ENCODE measurements around the gene EPHA4. TPM values are rescaled to one million over a fixed set of nuclear protein-coding genes. Genes with fewer than 3 reads are reported as not detected.

EPHA4 gene
- total and polyA plus RNA-seq, 2 donors (not counting 1 experiment from before 2014, with no cell fraction given): 10.7 to 54.9 TPM

DNA sequence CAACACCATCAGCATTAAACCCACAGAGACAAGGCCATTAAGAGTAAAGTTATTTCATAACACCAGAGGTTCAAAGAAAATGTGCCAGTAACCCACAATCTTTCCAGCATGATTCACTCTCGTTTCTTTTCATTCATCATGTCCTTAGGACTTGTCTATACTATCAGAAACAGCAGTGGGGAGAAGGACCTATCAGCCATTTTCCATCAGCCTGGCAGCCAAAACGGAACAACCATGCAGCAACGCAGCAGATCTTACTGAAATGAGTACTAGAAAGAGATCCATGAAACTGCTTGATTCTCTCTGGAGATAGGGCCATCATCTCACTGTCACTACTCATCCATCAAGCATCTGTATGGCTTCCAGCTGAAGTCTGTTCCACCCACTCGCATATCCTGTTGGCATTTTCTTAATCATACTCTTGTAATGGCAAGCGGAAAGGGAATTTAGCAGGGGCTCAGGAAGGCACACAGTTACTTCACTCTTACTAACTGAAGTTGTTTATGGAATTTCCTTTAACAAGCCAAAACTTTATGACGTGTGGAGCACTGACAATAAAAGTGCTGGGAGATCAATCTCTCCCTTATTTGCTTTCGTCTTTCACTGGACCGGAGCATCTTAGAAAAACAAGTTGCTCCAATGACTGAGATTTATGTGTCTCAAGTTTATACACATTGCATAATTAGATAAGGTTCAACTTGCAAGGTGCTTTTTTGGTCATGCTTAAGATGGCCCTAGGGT, 69.7 kb downstream of the EPHA4 start:
- POLR2A ChIA-PET: no interaction called here
- H3K4me3 Mint-ChIP-seq: no peak overlapping the region

DNA sequence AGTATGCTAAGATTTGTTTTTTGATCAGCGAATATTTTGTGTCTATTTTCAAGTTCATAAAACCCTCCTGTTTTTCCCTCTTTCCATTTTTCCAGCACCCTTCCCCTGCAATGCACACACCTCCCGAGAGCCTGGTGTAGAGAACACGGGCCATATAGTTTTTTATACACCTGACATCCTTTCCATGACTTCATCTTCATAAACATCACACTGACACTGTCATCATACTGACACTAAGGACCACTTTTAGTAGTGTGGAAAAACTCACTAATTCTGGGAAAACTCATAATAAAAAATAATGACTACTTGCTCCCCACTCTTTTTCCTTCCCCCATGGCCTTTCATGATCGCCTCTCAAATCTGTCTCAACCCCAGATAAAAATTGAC, 70.2 kb downstream of the EPHA4 start:
- no peaks in the 10 kb centered on the region for H4K20me1 ChIP-seq (ENCODE audit: control insufficient read depth, insufficient read depth, low read length, poor library complexity, severe bottlenecking)
- no peaks in the 10 kb centered on the region for H3K36me3 ChIP-seq (replicated peaks in 1 of 2; ENCODE audit: control extremely low read depth in 1 of 2, control insufficient read depth in 1 of 2, extremely low read depth in 1 of 2, insufficient read depth in 2 of 2, low read length in 1 of 2)
- H3K4me2 ChIP-seq (replicated peaks; ENCODE audit: low read depth, low read length, poor library complexity, severe bottlenecking): no peak overlapping the region
- WGBS (ENCODE audit: insufficient coverage): 69% methylated on average over 2 of the region's 4 CpGs
- TF ChIP-seq EZH2 (IDR thresholded peaks at IDR 0.05; ENCODE audit: borderline replicate concordance, insufficient read depth, low read depth, low read length, poor library complexity, severe bottlenecking): no peak
- TF ChIP-seq, protein P1, sequence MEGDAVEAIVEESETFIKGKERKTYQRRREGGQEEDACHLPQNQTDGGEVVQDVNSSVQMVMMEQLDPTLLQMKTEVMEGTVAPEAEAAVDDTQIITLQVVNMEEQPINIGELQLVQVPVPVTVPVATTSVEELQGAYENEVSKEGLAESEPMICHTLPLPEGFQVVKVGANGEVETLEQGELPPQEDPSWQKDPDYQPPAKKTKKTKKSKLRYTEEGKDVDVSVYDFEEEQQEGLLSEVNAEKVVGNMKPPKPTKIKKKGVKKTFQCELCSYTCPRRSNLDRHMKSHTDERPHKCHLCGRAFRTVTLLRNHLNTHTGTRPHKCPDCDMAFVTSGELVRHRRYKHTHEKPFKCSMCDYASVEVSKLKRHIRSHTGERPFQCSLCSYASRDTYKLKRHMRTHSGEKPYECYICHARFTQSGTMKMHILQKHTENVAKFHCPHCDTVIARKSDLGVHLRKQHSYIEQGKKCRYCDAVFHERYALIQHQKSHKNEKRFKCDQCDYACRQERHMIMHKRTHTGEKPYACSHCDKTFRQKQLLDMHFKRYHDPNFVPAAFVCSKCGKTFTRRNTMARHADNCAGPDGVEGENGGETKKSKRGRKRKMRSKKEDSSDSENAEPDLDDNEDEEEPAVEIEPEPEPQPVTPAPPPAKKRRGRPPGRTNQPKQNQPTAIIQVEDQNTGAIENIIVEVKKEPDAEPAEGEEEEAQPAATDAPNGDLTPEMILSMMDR (IDR thresholded peaks at IDR 0.05): no peak
- H3K9me3 ChIP-seq (ENCODE audit: control extremely low read depth in 1 of 3, control insufficient read depth in 2 of 3, insufficient read depth in 1 of 3, low read length in 2 of 3): no peaks in the 10 kb centered on the region
- H3K79me2 ChIP-seq (ENCODE audit: control insufficient read depth, insufficient read depth, low read length): no peaks in the 10 kb centered on the region
- peaks cover 11 to 14% of the 10 kb centered on the region in 2 donors for H3K4me1 ChIP-seq (ENCODE audit: control insufficient read depth in 2 of 2, insufficient read depth in 2 of 2, low read length in 2 of 2)
- H2AFZ ChIP-seq (ENCODE audit: insufficient read depth, low read depth, low read length, poor library complexity, severe bottlenecking): no peak overlapping the region
- no peak overlapping the region for H3K27ac Mint-ChIP-seq
- DNase-seq: no peak
- peaks cover 40% of the 10 kb centered on the region for H3K4me1 Mint-ChIP-seq
- H3K27me3 Mint-ChIP-seq: no peaks in the 10 kb centered on the region
- POLR2A ChIA-PET: no interaction called here
- CTCF ChIA-PET: no interaction called here
- ATAC-seq (ENCODE audit: low read depth): no peak
- intact Hi-C loops (cut with micrococcal nuclease): no loop called here
- no peaks in the 10 kb centered on the region for H3K27me3 ChIP-seq (replicated peaks in 1 of 4; ENCODE audit: control extremely low read depth in 1 of 4, control insufficient read depth in 3 of 4, insufficient read depth in 4 of 4, low read length in 3 of 4)
- H3K4me3 ChIP-seq (ENCODE audit: control extremely low read depth in 1 of 5, extremely low read depth in 1 of 5, insufficient read depth in 1 of 5, low read depth in 2 of 5, low read length in 4 of 5): no peak overlapping the region
- H3K27ac ChIP-seq (ENCODE audit: low read length in 2 of 2): no peak overlapping the region
- no peaks in the 10 kb centered on the region for H3K9me3 Mint-ChIP-seq (ENCODE audit: insufficient read depth)
- H3K9ac ChIP-seq (ENCODE audit: low read length): no peak overlapping the region
- H3K4me3 Mint-ChIP-seq: no peak overlapping the region

More for the DNA sequence above, 69.7 kb downstream of the EPHA4 start:
- WGBS (ENCODE audit: insufficient coverage): 97% methylated on average over 4 of the region's 8 CpGs
- Histone ChIP-seq H3K36me3 (replicated peaks in 1 of 2; ENCODE audit: control extremely low read depth in 1 of 2, control insufficient read depth in 1 of 2, extremely low read depth in 1 of 2, insufficient read depth in 2 of 2, low read length in 1 of 2) (no peaks in the 10 kb centered on the region), H3K27ac (ENCODE audit: low read length in 2 of 2) (no peak overlapping the region), H3K9me3 (ENCODE audit: control extremely low read depth in 1 of 3, control insufficient read depth in 2 of 3, insufficient read depth in 1 of 3, low read length in 2 of 3) (no peaks in the 10 kb centered on the region), H3K9ac (ENCODE audit: low read length) (no peak overlapping the region), H3K79me2 (ENCODE audit: control insufficient read depth, insufficient read depth, low read length) (no peaks in the 10 kb centered on the region), H3K4me1 (ENCODE audit: control insufficient read depth in 2 of 2, insufficient read depth in 2 of 2, low read length in 2 of 2) (peaks cover 7 to 14% of the 10 kb centered on the region in 2 donors), H3K4me3 (ENCODE audit: control extremely low read depth in 1 of 5, extremely low read depth in 1 of 5, insufficient read depth in 1 of 5, low read depth in 2 of 5, low read length in 4 of 5) (no peak overlapping the region), H4K20me1 (ENCODE audit: control insufficient read depth, insufficient read depth, low read length, poor library complexity, severe bottlenecking) (no peaks in the 10 kb centered on the region), H3K27me3 (replicated peaks in 1 of 4; ENCODE audit: control extremely low read depth in 1 of 4, control insufficient read depth in 3 of 4, insufficient read depth in 4 of 4, low read length in 3 of 4) (no peaks in the 10 kb centered on the region), H3K4me2 (replicated peaks; ENCODE audit: low read depth, low read length, poor library complexity, severe bottlenecking) (no peak overlapping the region), H2AFZ (ENCODE audit: insufficient read depth, low read depth, low read length, poor library complexity, severe bottlenecking) (no peak overlapping the region)
- H3K4me1 Mint-ChIP-seq: peaks cover 36% of the 10 kb centered on the region
- CTCF ChIA-PET: no interaction called here
- no peaks in the 10 kb centered on the region for H3K9me3 Mint-ChIP-seq (ENCODE audit: insufficient read depth)
- H3K27me3 Mint-ChIP-seq: no peaks in the 10 kb centered on the region
- no peak overlapping the region for H3K27ac Mint-ChIP-seq
- intact Hi-C loops (cut with micrococcal nuclease): no loop called here
- DNase-seq: no peak
- TF ChIP-seq, protein P1 (IDR thresholded peaks at IDR 0.05): no peak
- TF ChIP-seq EZH2 (IDR thresholded peaks at IDR 0.05; ENCODE audit: borderline replicate concordance, insufficient read depth, low read depth, low read length, poor library complexity, severe bottlenecking): no peak
- no peak for ATAC-seq (ENCODE audit: low read depth)
